H1 (cell line): ENCODE results near the gene PREX1. TPM values are rescaled to one million over a fixed set of nuclear protein-coding genes. Genes with fewer than 3 reads are reported as not detected.

Source experiments
- CTCF ChIA-PET: fragments of 300-600 bp; sonication (Branson Sonifier 250); formaldehyde crosslinking; loops from one replicate; lab custom pipeline; 2021; ENCODE audit not compliant: partially characterized antibody; lab: Charles Lee
- POLR2A ChIA-PET: fragments of 300-600 bp; sonication (Branson Sonifier 250); formaldehyde crosslinking; loops from one replicate; lab custom pipeline; 2021; ENCODE audit warnings: inconsistent platforms; ENCODE audit not compliant: partially characterized antibody; lab: Charles Lee
- DNase-seq, 2 experiments: peaks; one replicate each; pipeline versions ENCODE4 v3.0.0 to v3.0.0-alpha.2; 2010 to 2022; ENCODE audit warnings: low spot score in 2 of 2, low read depth in 1 of 2, mixed read lengths in 1 of 2
- FAIRE-seq: peaks from 2 replicates; lab custom pipeline; 2011; peaks lifted over from hg19 to GRCh38; lab: Jason Lieb, UNC
- H2AFZ ChIP-seq: 2 replicates; pipeline ENCODE4 v1.8.1; 2012; ENCODE audit warnings: low read length, inconsistent platforms
- H2AK5ac ChIP-seq: 2 replicates; pipeline ENCODE4 v1.6.1; 2013; ENCODE audit warnings: low read depth, low read length
- H2BK120ac ChIP-seq: replicated peaks from 2 replicates; pipeline ENCODE3; 2013; ENCODE audit warnings: low read depth, low read length, inconsistent platforms
- H2BK12ac ChIP-seq: 2 replicates; pipeline ENCODE4 v1.6.1; 2013; ENCODE audit warnings: low read depth, low read length
- H2BK15ac ChIP-seq: 2 replicates; pipeline ENCODE4 v1.6.1; 2013; ENCODE audit warnings: low read length
- H2BK20ac ChIP-seq: 2 replicates; pipeline ENCODE4 v1.6.1; 2013; ENCODE audit warnings: low read length
- H2BK5ac ChIP-seq: 2 replicates; pipeline ENCODE4 v1.6.1; 2013; ENCODE audit warnings: low read depth, low read length
- H3K14ac ChIP-seq: 2 replicates; pipeline ENCODE4 v1.6.1; 2013; ENCODE audit warnings: inconsistent platforms; ENCODE audit not compliant: insufficient read length
- H3K18ac ChIP-seq: 2 replicates; pipeline ENCODE4 v1.6.1; 2013; ENCODE audit warnings: low read length; ENCODE audit errors: extremely low read depth
- H3K23ac ChIP-seq: 2 replicates; pipeline ENCODE4 v1.6.1; 2013; ENCODE audit warnings: inconsistent platforms; ENCODE audit not compliant: insufficient read length
- H3K23me2 ChIP-seq: 2 replicates; pipeline ENCODE4 v1.6.1; 2013; ENCODE audit warnings: low read depth, low read length
- H3K27ac ChIP-seq: 2 replicates; pipeline ENCODE4 v1.6.1; 2011; ENCODE audit warnings: low read depth, low read length, inconsistent platforms
- H3K27me3 ChIP-seq, 4 experiments: replicated peaks in 1 of 4; 1 replicate in 1 of 4; 2 replicates in 3 of 4; pipeline versions ENCODE4 v1.6.1 to v1.8.1; 2011 to 2013; ENCODE audit warnings: low read length in 3 of 4, mild to moderate bottlenecking in 3 of 4, inconsistent platforms in 2 of 4, mixed read lengths in 2 of 4, moderate library complexity in 1 of 4; ENCODE audit not compliant: control insufficient read depth in 3 of 4, insufficient read depth in 3 of 4; ENCODE audit errors: extremely low read depth in 1 of 4
- H3K36me3 ChIP-seq, 4 experiments: 2 replicates each; pipeline versions ENCODE4 v1.6.1 to v1.8.1; 2011 to 2013; ENCODE audit warnings: mild to moderate bottlenecking in 4 of 4, low read length in 3 of 4, moderate library complexity in 2 of 4, control low read depth in 1 of 4, inconsistent platforms in 1 of 4; ENCODE audit not compliant: insufficient read depth in 4 of 4, control insufficient read depth in 2 of 4
- H3K4ac ChIP-seq: replicated peaks from 2 replicates; pipeline ENCODE3; 2013; ENCODE audit warnings: low read length, low read depth, mixed read lengths, inconsistent platforms; ENCODE audit not compliant: insufficient read length
- H3K4me1 ChIP-seq, 4 experiments: replicated peaks in 1 of 4; 1 replicate in 1 of 4; 2 replicates in 3 of 4; pipeline versions ENCODE4 v1.6.1 to v1.8.1; 2011 to 2013; ENCODE audit warnings: low read length in 3 of 4, inconsistent platforms in 2 of 4, mixed read lengths in 1 of 4; ENCODE audit not compliant: insufficient read depth in 4 of 4, control insufficient read depth in 3 of 4
- H3K4me2 ChIP-seq, 2 experiments: 2 replicates each; pipeline versions ENCODE4 v1.6.1 to v1.8.1; 2011 to 2013; ENCODE audit warnings: low read depth in 2 of 2, low read length in 2 of 2, control low read depth in 1 of 2, inconsistent platforms in 1 of 2, mild to moderate bottlenecking in 1 of 2; ENCODE audit not compliant: insufficient read depth in 1 of 2
- H3K4me3 ChIP-seq, 4 experiments: fragments of 200-600, 300-600 bp in 1 of 4; sonication (generic), shearing (Covaris generic), sonication (Bioruptor Twin) in 1 of 4; 2 replicates each; pipeline versions ENCODE4 v1.5.1 to v1.8.1; 2011 to 2016; ENCODE audit warnings: low read length in 4 of 4, low read depth in 3 of 4, control low read depth in 2 of 4, inconsistent platforms in 2 of 4, mild to moderate bottlenecking in 2 of 4, mixed read lengths in 1 of 4, moderate library complexity in 1 of 4; ENCODE audit not compliant: insufficient read depth in 2 of 4; ENCODE audit errors: extremely low read depth in 1 of 4
- H3K56ac ChIP-seq: replicated peaks from 2 replicates; pipeline ENCODE3; 2013; ENCODE audit warnings: low read depth, mild to moderate bottlenecking, mixed read lengths, low read length, inconsistent platforms; ENCODE audit not compliant: insufficient read length
- H3K79me1 ChIP-seq: 2 replicates; pipeline ENCODE4 v1.6.1; 2013; ENCODE audit warnings: low read depth, low read length, control low read depth
- H3K79me2 ChIP-seq, 2 experiments: 2 replicates each; pipeline versions ENCODE4 v1.6.1 to v1.8.1; 2012 to 2013; ENCODE audit warnings: low read length in 2 of 2, mild to moderate bottlenecking in 2 of 2, inconsistent platforms in 1 of 2; ENCODE audit not compliant: insufficient read depth in 2 of 2, control insufficient read depth in 1 of 2
- H3K9ac ChIP-seq, 4 experiments: replicated peaks in 1 of 4; 1 replicate in 1 of 4; 2 replicates in 3 of 4; pipeline versions ENCODE4 v1.6.1 to v1.8.1; 2011 to 2013; ENCODE audit warnings: low read depth in 3 of 4, low read length in 3 of 4, control low read depth in 2 of 4, mild to moderate bottlenecking in 2 of 4, moderate library complexity in 2 of 4, inconsistent platforms in 1 of 4; ENCODE audit errors: extremely low read depth in 1 of 4
- H3K9me3 ChIP-seq, 2 experiments: 2 replicates each; pipeline versions ENCODE4 v1.6.1 to v1.8.1; 2012 to 2013; ENCODE audit warnings: mild to moderate bottlenecking in 2 of 2, moderate library complexity in 2 of 2, control low read depth in 1 of 2, inconsistent platforms in 1 of 2, low read depth in 1 of 2, low read length in 1 of 2, mixed read lengths in 1 of 2; ENCODE audit not compliant: insufficient read depth in 2 of 2
- H4K20me1 ChIP-seq, 2 experiments: replicated peaks in 1 of 2; 2 replicates each; pipeline versions ENCODE3 to v1.8.1; 2011 to 2013; ENCODE audit warnings: inconsistent platforms in 2 of 2, low read length in 2 of 2, mild to moderate bottlenecking in 1 of 2; ENCODE audit not compliant: insufficient read depth in 2 of 2, control insufficient read depth in 1 of 2
- H4K5ac ChIP-seq: 2 replicates; pipeline ENCODE4 v1.6.1; 2013; ENCODE audit warnings: low read length, low read depth, mixed read lengths, inconsistent platforms; ENCODE audit not compliant: insufficient read length
- H4K8ac ChIP-seq: 2 replicates; pipeline ENCODE4 v1.8.0; 2013; ENCODE audit warnings: mild to moderate bottlenecking, moderate library complexity, low read length, inconsistent platforms; ENCODE audit not compliant: insufficient read depth; ENCODE audit errors: extremely low read depth
- H4K91ac ChIP-seq: replicated peaks from 2 replicates; pipeline ENCODE3; 2013; ENCODE audit warnings: low read length, mixed read lengths, inconsistent platforms; ENCODE audit not compliant: insufficient read length
- BRCA1 ChIP-seq: IDR thresholded peaks from 2 replicates; pipeline ENCODE4 v1.6.1; 2012; ENCODE audit warnings: low read depth, low read length, improper control_type of control experiment
- JUN ChIP-seq: IDR thresholded peaks from 2 replicates; pipeline ENCODE4 v1.6.1; 2011; ENCODE audit warnings: low read depth, mild to moderate bottlenecking, improper control_type of control experiment, low read length
- KDM4A ChIP-seq: IDR thresholded peaks from one replicate; pipeline ENCODE4 v1.7.1; 2012; ENCODE audit warnings: low read depth, mild to moderate bottlenecking, moderate library complexity, low read length, inconsistent platforms; ENCODE audit not compliant: severe bottlenecking
- POLR2A ChIP-seq, 2 experiments: IDR thresholded peaks; 1 replicate in 1 of 2; 2 replicates in 1 of 2; pipeline ENCODE4 v1.6.1; 2011; ENCODE audit warnings: low read depth in 2 of 2, low read length in 2 of 2, mild to moderate bottlenecking in 2 of 2; ENCODE audit errors: control extremely low read depth in 1 of 2
- SIN3A ChIP-seq, 2 experiments: IDR thresholded peaks in 1 of 2; conservative IDR thresholded peaks in 1 of 2; 2 replicates each; pipeline ENCODE4 v1.6.1; 2011 to 2012; ENCODE audit warnings: low read length in 2 of 2, improper control_type of control experiment in 1 of 2, low read depth in 1 of 2, mild to moderate bottlenecking in 1 of 2
- SP4 ChIP-seq: IDR thresholded peaks from 2 replicates; pipeline ENCODE4 v1.6.1; 2012; ENCODE audit warnings: low read length, inconsistent platforms
- TAF7 ChIP-seq: optimal IDR thresholded peaks from 2 replicates; pipeline ENCODE3; 2011; ENCODE audit warnings: low read depth, mild to moderate bottlenecking, inconsistent platforms, low read length, moderate library complexity, borderline replicate concordance
- TEAD4 ChIP-seq: IDR thresholded peaks from 2 replicates; pipeline ENCODE4 v1.6.1; 2012; ENCODE audit warnings: low read depth, low read length, inconsistent platforms, mixed read lengths
- WGBS, 2 experiments: shearing (Covaris generic) in 1 of 2; methylation state at CpG; one replicate each; pipeline versions ENCODE4 v1.1.6 to v1.1.7; 2013 to 2015; ENCODE audit warnings: low lambda C conversion rate in 2 of 2, mixed read lengths in 2 of 2, inconsistent platforms in 1 of 2, low coverage in 1 of 2, missing lambda C conversion rate in 1 of 2; ENCODE audit not compliant: insufficient replicate concordance in 2 of 2, insufficient coverage in 1 of 2, insufficient read length in 1 of 2; ENCODE audit errors: extremely low coverage in 1 of 2, missing lambda C conversion rate in 1 of 2; 5-methylcytosine and 5-hydroxymethylcytosine counted together
- polyA plus RNA-seq, 7 experiments: library from polyadenylated mRNA; depleted of rRNA in 3 of 7; stranded (reverse) in 5 of 7; unstranded in 2 of 7; fragments of >200 nt in 5 of 7; fragments of 200-250 nt in 2 of 7; gene quantifications; 1 replicate in 5 of 7; 2 replicates in 1 of 7; 4 replicates in 1 of 7; pipeline versions ENCODE4 v1.2.1 to v1.2.3, GENCODE V29; 2011 to 2013; ENCODE audit warnings: missing spikeins in 2 of 7, mixed read lengths in 2 of 7
- total RNA-seq: library from RNA; stranded (reverse); fragmentation: NEBNext Ultra II Directional; extraction: Animal tissue kit (Norgen Biotek cat#: 25700); gene quantifications from 2 replicates; pipeline ENCODE4 v1.2.1, GENCODE V29; 2021
- TF ChIP-seq, protein P1 (sequence below): IDR thresholded peaks from 2 replicates; pipeline ENCODE4 v1.6.1; 2012; ENCODE audit warnings: low read length, inconsistent platforms
- TF ChIP-seq, protein P2 (sequence below), 3 experiments: IDR thresholded peaks; 1 replicate in 2 of 3; 2 replicates in 1 of 3; pipeline versions ENCODE4 v1.5.1 to v1.6.1; 2011; ENCODE audit warnings: low read length in 3 of 3, mild to moderate bottlenecking in 3 of 3, inconsistent platforms in 2 of 3, low read depth in 1 of 3, moderate library complexity in 1 of 3; ENCODE audit not compliant: insufficient read depth in 1 of 3; ENCODE audit errors: control extremely low read depth in 1 of 3

The PREX1 gene
- total and polyA plus RNA-seq, 2 of the 8 experiments (the other 6 are each of a cell fraction or from before 2014, with no cell fraction given), result 10.7 to 12.8 TPM

DNA sequence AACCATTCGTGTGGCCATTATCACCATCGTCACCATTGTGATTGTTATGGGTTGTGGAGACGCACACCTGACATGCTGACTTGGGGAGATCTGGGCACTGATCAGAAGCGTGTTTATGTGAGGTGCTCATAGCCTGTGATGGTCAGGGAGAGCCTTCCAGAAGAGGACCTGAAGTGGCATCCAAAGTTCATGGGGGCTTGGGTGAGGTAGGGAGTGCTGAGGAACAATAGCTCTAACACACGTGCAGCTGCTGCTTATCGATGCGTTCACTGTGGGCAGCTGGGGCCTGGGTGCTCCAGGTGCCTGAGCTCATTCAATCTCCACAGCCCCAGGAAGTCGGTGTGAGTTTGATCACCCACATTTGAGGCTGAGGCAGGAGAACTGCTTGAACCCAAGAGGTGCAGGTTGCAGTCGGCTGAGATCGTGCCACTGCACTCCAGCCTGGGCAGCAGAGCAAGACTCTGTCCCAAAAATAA lies 227.3 kb downstream of the PREX1 start:
- Histone ChIP-seq H3K4me3 (no peak overlapping the region), H2BK120ac (no peak overlapping the region), H2AFZ (no peak overlapping the region), H3K9ac (no peak overlapping the region), H4K8ac (no peak overlapping the region), H3K4me2 (no peak overlapping the region), H3K79me2 (no peaks in the 10 kb centered on the region), H3K9me3 (no peaks in the 10 kb centered on the region), H4K5ac (no peak overlapping the region), H3K4me1 (peaks cover 0 to 10% (median 4%) of the 10 kb centered on the region in 4 experiments; a peak in 5 of 7 replicates), H3K56ac (no peak overlapping the region), H2BK15ac (no peak overlapping the region), H3K18ac (no peak overlapping the region), H3K27ac (no peak overlapping the region), H3K27me3 (no peaks in the 10 kb centered on the region; a peak in 1 of 7 replicates), H4K91ac (no peak overlapping the region), H3K23me2 (no peaks in the 10 kb centered on the region), H3K14ac (no peak overlapping the region), H3K79me1 (no peaks in the 10 kb centered on the region), H2BK20ac (no peak overlapping the region; the same call in 1 of the 2 replicates), H3K36me3 (no peaks in the 10 kb centered on the region), H2BK5ac (no peak overlapping the region), H2AK5ac (no peak overlapping the region), H3K23ac (no peak overlapping the region), H2BK12ac (no peak overlapping the region), H4K20me1 (no peaks in the 10 kb centered on the region), H3K4ac (no peak overlapping the region)
- DNase-seq (no peak), FAIRE-seq (no peak)
- ChIA-PET CTCF (interaction anchor here (1.7 kb wide), 1 partner anchor 18 kb away, joined by 3 read pairs; no protein-coding TSS in a partner anchor), POLR2A (no interaction called here)
- WGBS, 2 experiments, result 90% methylated on average over 10 of the region's 10 CpGs; no CpG with 5 or more reads in 1 of the 2 experiments
- TF ChIP-seq, protein P1, sequence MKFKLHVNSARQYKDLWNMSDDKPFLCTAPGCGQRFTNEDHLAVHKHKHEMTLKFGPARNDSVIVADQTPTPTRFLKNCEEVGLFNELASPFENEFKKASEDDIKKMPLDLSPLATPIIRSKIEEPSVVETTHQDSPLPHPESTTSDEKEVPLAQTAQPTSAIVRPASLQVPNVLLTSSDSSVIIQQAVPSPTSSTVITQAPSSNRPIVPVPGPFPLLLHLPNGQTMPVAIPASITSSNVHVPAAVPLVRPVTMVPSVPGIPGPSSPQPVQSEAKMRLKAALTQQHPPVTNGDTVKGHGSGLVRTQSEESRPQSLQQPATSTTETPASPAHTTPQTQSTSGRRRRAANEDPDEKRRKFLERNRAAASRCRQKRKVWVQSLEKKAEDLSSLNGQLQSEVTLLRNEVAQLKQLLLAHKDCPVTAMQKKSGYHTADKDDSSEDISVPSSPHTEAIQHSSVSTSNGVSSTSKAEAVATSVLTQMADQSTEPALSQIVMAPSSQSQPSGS, result no peak
- TF ChIP-seq TEAD4 (no peak), SIN3A (conservative IDR thresholded peaks at IDR 0.05 in 1 of 2, IDR thresholded peaks at IDR 0.05 in 1 of 2; ENCODE audit: low read depth in 1 of 2, low read length in 2 of 2) (no peak), JUN (no peak), KDM4A (no peak), TAF7 (no peak), POLR2A (IDR thresholded peaks at IDR 0.05; ENCODE audit: control extremely low read depth in 1 of 2, low read depth in 2 of 2, low read length in 2 of 2) (no peak), BRCA1 (no peak), SP4 (no peak)
- TF ChIP-seq, protein P2, sequence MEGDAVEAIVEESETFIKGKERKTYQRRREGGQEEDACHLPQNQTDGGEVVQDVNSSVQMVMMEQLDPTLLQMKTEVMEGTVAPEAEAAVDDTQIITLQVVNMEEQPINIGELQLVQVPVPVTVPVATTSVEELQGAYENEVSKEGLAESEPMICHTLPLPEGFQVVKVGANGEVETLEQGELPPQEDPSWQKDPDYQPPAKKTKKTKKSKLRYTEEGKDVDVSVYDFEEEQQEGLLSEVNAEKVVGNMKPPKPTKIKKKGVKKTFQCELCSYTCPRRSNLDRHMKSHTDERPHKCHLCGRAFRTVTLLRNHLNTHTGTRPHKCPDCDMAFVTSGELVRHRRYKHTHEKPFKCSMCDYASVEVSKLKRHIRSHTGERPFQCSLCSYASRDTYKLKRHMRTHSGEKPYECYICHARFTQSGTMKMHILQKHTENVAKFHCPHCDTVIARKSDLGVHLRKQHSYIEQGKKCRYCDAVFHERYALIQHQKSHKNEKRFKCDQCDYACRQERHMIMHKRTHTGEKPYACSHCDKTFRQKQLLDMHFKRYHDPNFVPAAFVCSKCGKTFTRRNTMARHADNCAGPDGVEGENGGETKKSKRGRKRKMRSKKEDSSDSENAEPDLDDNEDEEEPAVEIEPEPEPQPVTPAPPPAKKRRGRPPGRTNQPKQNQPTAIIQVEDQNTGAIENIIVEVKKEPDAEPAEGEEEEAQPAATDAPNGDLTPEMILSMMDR (IDR thresholded peaks at IDR 0.05; ENCODE audit: control extremely low read depth in 1 of 3, insufficient read depth in 1 of 3, low read depth in 1 of 3, low read length in 3 of 3), result no peak
